Karpas-422 (cell line): ENCODE results near the gene IRX4. TPM values are rescaled to one million over a fixed set of nuclear protein-coding genes. Genes with fewer than 3 reads are reported as not detected.

Source experiments
- DNase-seq: peaks from one replicate; pipeline ENCODE4 v3.0.0-alpha.2; 2015
- H2AFZ ChIP-seq: fragments of 200-600 bp; sonication (generic); 2 replicates; pipeline ENCODE4 v1.6.1; 2014; ENCODE audit warnings: antibody characterized with exemption, low read length, mixed read lengths
- H3K27ac ChIP-seq: fragments of 200-600 bp; sonication (generic); 2 replicates; pipeline ENCODE4 v1.5.1; 2014; ENCODE audit warnings: mild to moderate bottlenecking, low read length, moderate library complexity
- H3K27me3 ChIP-seq: fragments of 200-600 bp; sonication (generic); 2 replicates; pipeline ENCODE4 v1.6.1; 2014; ENCODE audit warnings: low read length, mixed read lengths
- H3K36me3 ChIP-seq: fragments of 200-600 bp; sonication (generic); 2 replicates; pipeline ENCODE4 v1.6.1; 2014; ENCODE audit warnings: low read length, mixed read lengths; ENCODE audit not compliant: insufficient read depth
- H3K4me1 ChIP-seq: fragments of 200-600 bp; sonication (generic); 2 replicates; pipeline ENCODE4 v1.6.1; 2014; ENCODE audit warnings: mild to moderate bottlenecking, low read length, mixed read lengths
- H3K4me2 ChIP-seq: fragments of 200-600 bp; sonication (generic); 2 replicates; pipeline ENCODE4 v1.6.1; 2014; ENCODE audit warnings: low read length, low read depth, mild to moderate bottlenecking; ENCODE audit not compliant: poor library complexity, severe bottlenecking
- H3K4me3 ChIP-seq: fragments of 200-600 bp; sonication (generic); 2 replicates; pipeline ENCODE4 v1.5.1; 2014; ENCODE audit warnings: mild to moderate bottlenecking, antibody characterized with exemption, low read length, mixed read lengths
- H3K79me2 ChIP-seq: fragments of 200-600 bp; sonication (generic); 2 replicates; pipeline ENCODE4 v1.6.1; 2014; ENCODE audit warnings: mild to moderate bottlenecking, low read length, mixed read lengths
- H3K9ac ChIP-seq: fragments of 200-600 bp; sonication (generic); 2 replicates; pipeline ENCODE4 v1.6.0; 2014; ENCODE audit warnings: low read length
- H3K9me2 ChIP-seq: fragments of 200-600 bp; sonication (generic), shearing (Covaris generic); replicated peaks from 2 replicates; pipeline ENCODE4 v1.6.0; 2014; ENCODE audit warnings: mild to moderate bottlenecking, low read length, moderate library complexity; ENCODE audit not compliant: insufficient read depth
- H3K9me3 ChIP-seq: fragments of 300-700, 200-600 bp; sonication (generic); 2 replicates; pipeline ENCODE4 v1.6.1; 2014; ENCODE audit warnings: low read length, mixed read lengths
- H4K20me1 ChIP-seq: fragments of 200-600 bp; sonication (generic); 2 replicates; pipeline ENCODE4 v1.6.1; 2014; ENCODE audit warnings: mild to moderate bottlenecking, antibody characterized with exemption, low read length, low read depth; ENCODE audit not compliant: insufficient read depth
- total RNA-seq: library from RNA; depleted of rRNA; stranded (reverse); fragments of >200 nt; shearing (Covaris generic); gene quantifications from 2 replicates; pipeline ENCODE4 v1.2.3, GENCODE V29; 2014; ENCODE audit warnings: low replicate concordance

IRX4 gene
- total RNA-seq, 1 experiment from 2014 or later: not detected

- Histone ChIP-seq H4K20me1 (peaks cover 10% of the 10 kb centered on the region; the same call in 1 of the 2 replicates), H3K9me2 (no peaks in the 10 kb centered on the region), H3K4me3 (no peak overlapping the region), H3K27ac (no peak overlapping the region), H3K9ac (no peak overlapping the region), H3K27me3 (no peaks in the 10 kb centered on the region), H3K9me3 (no peaks in the 10 kb centered on the region), H3K4me2 (no peak overlapping the region), H2AFZ (no peak overlapping the region), H3K79me2 (no peaks in the 10 kb centered on the region), H3K4me1 (peaks cover 6% of the 10 kb centered on the region), H3K36me3 (no peaks in the 10 kb centered on the region)
- DNase-seq: no peak
These were observed 14.9 kb downstream of the IRX4 start for GRCh38 chr5:1867815-1868143.

DNA sequence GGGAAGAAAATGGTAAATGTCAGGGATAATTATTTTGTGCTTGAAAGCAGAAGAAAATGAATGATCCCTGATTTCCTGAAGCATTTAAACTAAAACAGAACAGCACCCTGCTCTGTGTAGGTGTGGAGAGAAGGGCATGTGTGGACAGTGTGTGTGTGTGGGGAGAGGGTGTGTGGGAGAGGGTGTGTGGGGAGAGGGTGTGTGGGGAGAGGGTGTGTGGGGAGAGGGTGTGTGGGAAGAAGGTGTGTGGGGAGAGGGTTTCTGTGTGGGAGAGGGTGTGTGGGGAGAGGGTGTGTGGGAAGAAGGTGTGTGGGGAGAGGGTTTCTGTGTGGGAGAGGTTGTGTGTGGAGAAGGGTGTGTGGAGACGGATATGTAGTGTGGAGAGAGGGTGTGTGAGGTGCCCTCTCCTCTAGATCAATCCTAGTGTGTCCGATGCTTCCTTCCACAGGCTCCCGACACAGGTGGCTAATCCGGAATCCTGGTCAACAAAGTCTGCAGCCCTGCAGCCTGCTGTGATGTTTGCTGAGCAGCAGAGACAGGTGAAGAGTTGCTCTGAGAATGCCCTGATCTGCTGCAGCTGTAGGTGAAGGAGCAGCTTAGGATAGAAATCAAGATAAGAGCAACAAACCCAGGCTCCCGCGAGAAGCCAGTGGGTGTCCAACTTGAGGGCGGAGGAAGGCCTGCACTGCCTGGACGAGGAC lies 15.5 kb downstream of the IRX4 start:
- Histone ChIP-seq H3K4me3 (no peak overlapping the region), H3K4me1 (peaks cover 6% of the 10 kb centered on the region), H3K79me2 (no peaks in the 10 kb centered on the region), H3K27me3 (no peaks in the 10 kb centered on the region), H2AFZ (no peak overlapping the region), H3K9ac (no peak overlapping the region), H3K36me3 (no peaks in the 10 kb centered on the region), H4K20me1 (peaks cover 7% of the 10 kb centered on the region; the same call in 1 of the 2 replicates), H3K27ac (no peak overlapping the region), H3K9me3 (no peaks in the 10 kb centered on the region), H3K9me2 (no peaks in the 10 kb centered on the region), H3K4me2 (no peak overlapping the region)
- no peak for DNase-seq

- no peak overlapping the region for H3K4me3 ChIP-seq
- no peak overlapping the region for H3K27ac ChIP-seq
- H3K9me3 ChIP-seq: no peaks in the 10 kb centered on the region
- H3K9ac ChIP-seq: no peak overlapping the region
- no peak overlapping the region for H3K4me2 ChIP-seq
- H3K27me3 ChIP-seq: no peaks in the 10 kb centered on the region
- DNase-seq: peak; percentile 57
- no peaks in the 10 kb centered on the region for H3K9me2 ChIP-seq
- H4K20me1 ChIP-seq: peaks cover 7% of the 10 kb centered on the region; the same call in 1 of the 2 replicates
- peaks cover 6% of the 10 kb centered on the region for H3K4me1 ChIP-seq
- no peaks in the 10 kb centered on the region for H3K36me3 ChIP-seq
- H3K79me2 ChIP-seq: no peaks in the 10 kb centered on the region
- H2AFZ ChIP-seq: no peak overlapping the region
These were observed 16.8 kb downstream of the IRX4 start for GRCh38 chr5:1865948-1866347.

DNA sequence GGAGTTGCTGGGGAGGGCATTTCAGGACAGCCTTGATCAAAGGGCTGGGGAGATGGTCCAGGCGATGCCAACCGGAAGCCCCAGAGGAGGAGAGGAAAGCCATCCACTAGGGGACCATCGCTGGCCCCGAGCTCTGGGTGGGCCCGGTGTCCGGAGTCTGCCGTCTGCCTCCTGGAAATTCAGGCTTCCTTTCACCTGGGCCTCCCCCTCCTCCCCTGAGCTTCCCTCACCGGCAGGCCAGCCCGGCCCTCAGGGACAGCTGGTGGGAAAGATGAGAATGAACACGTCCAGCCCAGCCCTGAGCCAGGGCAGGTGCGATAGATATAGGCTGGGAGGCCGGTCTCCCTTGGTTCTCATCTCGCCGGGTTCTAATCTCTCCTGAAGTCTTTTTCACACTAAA lies 17.2 kb downstream of the IRX4 start:
- Histone ChIP-seq H3K9me2 (no peaks in the 10 kb centered on the region), H3K27me3 (no peaks in the 10 kb centered on the region), H3K27ac (no peak overlapping the region), H3K9me3 (no peaks in the 10 kb centered on the region), H2AFZ (no peak overlapping the region), H3K9ac (no peak overlapping the region), H3K4me3 (no peak overlapping the region), H3K36me3 (no peaks in the 10 kb centered on the region), H3K79me2 (no peaks in the 10 kb centered on the region), H3K4me1 (peaks cover 6% of the 10 kb centered on the region), H4K20me1 (peaks cover 7% of the 10 kb centered on the region; the same call in 1 of the 2 replicates), H3K4me2 (no peak overlapping the region)
- DNase-seq: no peak

GRCh38 chr5:1864896-1865440 lies 17.8 kb downstream of the IRX4 start:
- peaks cover 6% of the 10 kb centered on the region for H3K4me1 ChIP-seq
- H3K36me3 ChIP-seq: no peaks in the 10 kb centered on the region
- DNase-seq: no peak
- H4K20me1 ChIP-seq: peaks cover 7% of the 10 kb centered on the region; the same call in 1 of the 2 replicates
- H3K4me2 ChIP-seq: no peak overlapping the region
- H3K9ac ChIP-seq: no peak overlapping the region
- no peaks in the 10 kb centered on the region for H3K9me2 ChIP-seq
- no peaks in the 10 kb centered on the region for H3K9me3 ChIP-seq
- H2AFZ ChIP-seq: no peak overlapping the region
- no peaks in the 10 kb centered on the region for H3K27me3 ChIP-seq
- no peak overlapping the region for H3K4me3 ChIP-seq
- no peak overlapping the region for H3K27ac ChIP-seq
- no peaks in the 10 kb centered on the region for H3K79me2 ChIP-seq

DNA sequence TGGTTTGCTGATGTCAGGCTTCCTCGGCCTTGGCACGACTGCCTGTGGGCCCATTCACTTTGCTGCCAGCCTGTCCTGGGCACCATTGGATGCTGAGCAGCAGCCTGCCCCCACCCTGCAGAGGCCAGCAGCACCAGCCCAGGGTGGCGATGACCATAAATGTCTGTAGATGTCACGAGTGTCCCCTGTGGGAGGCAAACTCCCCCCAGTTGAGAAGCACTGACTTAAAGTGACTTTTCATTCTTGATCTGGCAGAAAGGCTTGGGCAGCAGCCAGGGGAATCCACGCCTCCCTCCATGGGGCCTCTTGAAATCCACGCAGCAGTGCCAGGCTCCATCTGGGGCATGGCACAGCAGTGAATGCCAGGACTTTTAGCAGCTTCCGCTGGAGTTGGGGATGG lies 21.8 kb downstream of the IRX4 start:
- H3K27ac ChIP-seq: no peak overlapping the region
- no peak overlapping the region for H3K4me2 ChIP-seq
- DNase-seq: no peak
- H2AFZ ChIP-seq: no peak overlapping the region
- H3K9ac ChIP-seq: no peak overlapping the region
- no peaks in the 10 kb centered on the region for H3K9me2 ChIP-seq
- H3K27me3 ChIP-seq: no peaks in the 10 kb centered on the region
- no peaks in the 10 kb centered on the region for H3K9me3 ChIP-seq
- no peak overlapping the region for H3K4me3 ChIP-seq
- no peaks in the 10 kb centered on the region for H3K36me3 ChIP-seq
- peaks cover 7% of the 10 kb centered on the region; the same call in 1 of the 2 replicates for H4K20me1 ChIP-seq
- peaks cover 4% of the 10 kb centered on the region for H3K4me1 ChIP-seq
- no peaks in the 10 kb centered on the region for H3K79me2 ChIP-seq

GRCh38 chr5:1860021-1860610 lies 22.6 kb downstream of the IRX4 start:
- no peak overlapping the region for H2AFZ ChIP-seq
- H3K27ac ChIP-seq: no peak overlapping the region
- no peaks in the 10 kb centered on the region for H3K36me3 ChIP-seq
- H3K9me2 ChIP-seq: no peaks in the 10 kb centered on the region
- no peaks in the 10 kb centered on the region for H3K79me2 ChIP-seq
- no peaks in the 10 kb centered on the region for H3K4me1 ChIP-seq
- no peak overlapping the region for H3K9ac ChIP-seq
- no peaks in the 10 kb centered on the region for H3K9me3 ChIP-seq
- H3K4me3 ChIP-seq: no peak overlapping the region
- no peak for DNase-seq
- peaks cover 2% of the 10 kb centered on the region; the same call in 1 of the 2 replicates for H4K20me1 ChIP-seq
- H3K4me2 ChIP-seq: no peak overlapping the region
- H3K27me3 ChIP-seq: no peaks in the 10 kb centered on the region

GRCh38 chr5:1859099-1859498 lies 23.6 kb downstream of the IRX4 start:
- Histone ChIP-seq H3K9ac (no peak overlapping the region), H3K4me1 (no peaks in the 10 kb centered on the region), H3K79me2 (no peaks in the 10 kb centered on the region), H4K20me1 (no peaks in the 10 kb centered on the region), H3K4me2 (no peak overlapping the region), H3K27me3 (no peaks in the 10 kb centered on the region), H3K4me3 (no peak overlapping the region), H2AFZ (no peak overlapping the region), H3K36me3 (no peaks in the 10 kb centered on the region), H3K27ac (no peak overlapping the region), H3K9me3 (no peaks in the 10 kb centered on the region), H3K9me2 (no peaks in the 10 kb centered on the region)
- DNase-seq: no peak
